MM.1S (cell line): ENCODE measurements around the gene DHX35.

Source experiments
- DNase-seq: peaks from one replicate; pipeline ENCODE4 v3.0.0-alpha.2; 2015
- H2AFZ ChIP-seq: fragments of 300-600 bp; sonication (generic); 2 replicates; pipeline ENCODE4 v1.6.0; 2016; ENCODE audit warnings: antibody characterized with exemption, low read length
- H3F3A ChIP-seq: fragments of 300-600 bp; sonication (generic); 2 replicates; pipeline ENCODE4 v1.6.1; 2016; ENCODE audit warnings: mild to moderate bottlenecking, antibody characterized with exemption, low read length, moderate library complexity, mixed read lengths; ENCODE audit not compliant: insufficient read depth
- H3K27ac ChIP-seq: fragments of 300-600 bp; sonication (generic); 2 replicates; pipeline ENCODE4 v1.5.1; 2016; ENCODE audit warnings: mild to moderate bottlenecking, low read length
- H3K27me3 ChIP-seq: fragments of 300-600 bp; sonication (generic); replicated peaks from 2 replicates; pipeline ENCODE4 v1.6.0; 2016; ENCODE audit warnings: low read length; ENCODE audit not compliant: insufficient read depth
- H3K36me3 ChIP-seq: fragments of 300-600 bp; sonication (generic); replicated peaks from 2 replicates; pipeline ENCODE4 v1.6.1; 2016; ENCODE audit warnings: mild to moderate bottlenecking, low read length, mixed read lengths; ENCODE audit not compliant: insufficient read depth
- H3K4me1 ChIP-seq: fragments of 300-600 bp; sonication (generic); 2 replicates; pipeline ENCODE4 v1.6.1; 2016; ENCODE audit warnings: low read length, mixed read lengths
- H3K4me2 ChIP-seq: fragments of 300-600 bp; sonication (generic); 2 replicates; pipeline ENCODE4 v1.6.0; 2016; ENCODE audit warnings: low read depth, low read length
- H3K4me3 ChIP-seq: fragments of 300-600 bp; sonication (generic); 2 replicates; pipeline ENCODE4 v1.5.1; 2016; ENCODE audit warnings: low read length, mixed read lengths
- H3K79me2 ChIP-seq: fragments of 300-600 bp; sonication (generic); 2 replicates; pipeline ENCODE4 v1.6.1; 2016; ENCODE audit warnings: mixed run types, low read length, mixed read lengths
- H3K9ac ChIP-seq: fragments of 300-600 bp; sonication (generic); 2 replicates; pipeline ENCODE4 v1.6.1; 2016; ENCODE audit warnings: low read length, mixed read lengths
- H3K9me2 ChIP-seq: fragments of 300-600 bp; sonication (generic); replicated peaks from 2 replicates; pipeline ENCODE4 v1.6.1; 2016; ENCODE audit warnings: mild to moderate bottlenecking, low read length, mixed read lengths; ENCODE audit not compliant: insufficient read depth
- H3K9me3 ChIP-seq: fragments of 300-600 bp; sonication (generic); replicated peaks from 2 replicates; pipeline ENCODE4 v1.6.1; 2016; ENCODE audit warnings: mild to moderate bottlenecking, low read length, mixed read lengths; ENCODE audit not compliant: insufficient read depth
- H4K20me1 ChIP-seq: fragments of 300-600 bp; sonication (generic); 2 replicates; pipeline ENCODE4 v1.6.1; 2016; ENCODE audit warnings: mild to moderate bottlenecking, low read length, moderate library complexity, mixed read lengths; ENCODE audit not compliant: insufficient read depth
- CTCF ChIP-seq: fragments of 300-600 bp; sonication (generic); IDR thresholded peaks from 2 replicates; pipeline ENCODE4 v1.5.1; 2016; ENCODE audit warnings: antibody characterized with exemption, low read length, mixed read lengths
- EZH2 ChIP-seq: fragments of 300-600 bp; sonication (generic); optimal IDR thresholded peaks from 2 replicates; pipeline ENCODE3; 2017; ENCODE audit warnings: low read depth, mild to moderate bottlenecking, antibody characterized with exemption, low read length, mixed read lengths
- EZH2phosphoT487 ChIP-seq: fragments of 300-600 bp; sonication (generic); IDR thresholded peaks from 2 replicates; pipeline ENCODE4 v1.6.1; 2018; ENCODE audit warnings: antibody characterized with exemption, low read length

DHX35 gene

GRCh38 chr20:39082622-39083398 lies 120.7 kb downstream of the DHX35 start:
- Histone ChIP-seq H3K27ac (no peak overlapping the region), H3K9ac (no peak overlapping the region), H3F3A (no peaks in the 10 kb centered on the region), H3K4me2 (no peak overlapping the region), H4K20me1 (no peaks in the 10 kb centered on the region), H3K4me1 (no peaks in the 10 kb centered on the region), H3K9me2 (no peaks in the 10 kb centered on the region), H3K79me2 (no peaks in the 10 kb centered on the region), H3K36me3 (no peaks in the 10 kb centered on the region), H3K27me3 (no peaks in the 10 kb centered on the region), H2AFZ (no peak overlapping the region), H3K9me3 (no peaks in the 10 kb centered on the region), H3K4me3 (no peak overlapping the region)
- no peak for DNase-seq
- TF ChIP-seq EZH2phosphoT487 (no peak), CTCF (no peak), EZH2 (no peak)

- DNase-seq: no peak
- H3K27ac ChIP-seq: no peak overlapping the region
- no peaks in the 10 kb centered on the region for H3K79me2 ChIP-seq
- H3K9me3 ChIP-seq: no peaks in the 10 kb centered on the region
- TF ChIP-seq EZH2 (no peak), EZH2phosphoT487 (no peak), CTCF (no peak)
- no peaks in the 10 kb centered on the region for H3K27me3 ChIP-seq
- no peak overlapping the region for H3K4me3 ChIP-seq
- H3K36me3 ChIP-seq: no peaks in the 10 kb centered on the region
- no peaks in the 10 kb centered on the region for H3F3A ChIP-seq
- no peak overlapping the region for H3K9ac ChIP-seq
- H4K20me1 ChIP-seq: no peaks in the 10 kb centered on the region
- H3K4me1 ChIP-seq: no peaks in the 10 kb centered on the region
- no peak overlapping the region for H2AFZ ChIP-seq
- H3K4me2 ChIP-seq: no peak overlapping the region
- no peaks in the 10 kb centered on the region for H3K9me2 ChIP-seq
Observed at GRCh38 chr20:39083761-39084160, 121.6 kb downstream of the DHX35 start.

GRCh38 chr20:39089029-39089428 lies 126.9 kb downstream of the DHX35 start:
- H3K36me3 ChIP-seq: no peaks in the 10 kb centered on the region
- no peak overlapping the region for H3K4me3 ChIP-seq
- no peak for DNase-seq
- no peaks in the 10 kb centered on the region for H3K79me2 ChIP-seq
- H3K9ac ChIP-seq: no peak overlapping the region
- no peaks in the 10 kb centered on the region for H3K9me2 ChIP-seq
- no peak overlapping the region for H3K4me2 ChIP-seq
- H3K27me3 ChIP-seq: no peaks in the 10 kb centered on the region
- no peak overlapping the region for H2AFZ ChIP-seq
- H3K27ac ChIP-seq: no peak overlapping the region
- H3K4me1 ChIP-seq: no peaks in the 10 kb centered on the region
- no peaks in the 10 kb centered on the region for H3F3A ChIP-seq
- TF ChIP-seq EZH2 (no peak), EZH2phosphoT487 (no peak), CTCF (no peak)
- H4K20me1 ChIP-seq: no peaks in the 10 kb centered on the region
- no peaks in the 10 kb centered on the region for H3K9me3 ChIP-seq
